ENCODE data around the gene NCAPG2. TPM values are rescaled to one million over a fixed set of nuclear protein-coding genes. Genes with fewer than 3 reads are reported as not detected.

Gene NCAPG2
- total and polyA plus RNA-seq, 2 of the 13 experiments (the other 11 are each of a cell fraction or from before 2014, with no cell fraction given): 15.1 to 30.7 TPM

DNA sequence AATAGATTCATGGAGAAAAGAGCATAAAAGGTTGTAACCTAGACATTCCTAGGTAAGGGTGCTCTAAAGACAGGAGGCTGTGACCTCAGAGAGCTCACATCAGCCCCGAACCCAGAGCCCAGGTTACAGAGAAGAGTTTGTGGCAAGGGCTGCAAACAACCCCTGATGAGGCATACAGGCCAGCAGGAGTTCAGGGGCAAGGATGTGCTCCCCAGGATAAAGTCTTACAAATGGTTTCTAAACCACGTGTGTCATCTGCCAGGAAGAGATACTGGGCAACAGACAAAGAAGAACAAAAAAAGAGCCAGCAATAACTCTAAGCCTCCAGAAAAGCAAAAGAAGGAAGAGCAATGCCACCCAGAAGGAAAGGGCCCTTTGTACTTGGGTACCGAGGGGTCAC, 27.7 kb downstream of the NCAPG2 start (continued):
- no peak for TF ChIP-seq SIX4 (CRISPR knock-in tag; IDR thresholded peaks at IDR 0.05)

DNA sequence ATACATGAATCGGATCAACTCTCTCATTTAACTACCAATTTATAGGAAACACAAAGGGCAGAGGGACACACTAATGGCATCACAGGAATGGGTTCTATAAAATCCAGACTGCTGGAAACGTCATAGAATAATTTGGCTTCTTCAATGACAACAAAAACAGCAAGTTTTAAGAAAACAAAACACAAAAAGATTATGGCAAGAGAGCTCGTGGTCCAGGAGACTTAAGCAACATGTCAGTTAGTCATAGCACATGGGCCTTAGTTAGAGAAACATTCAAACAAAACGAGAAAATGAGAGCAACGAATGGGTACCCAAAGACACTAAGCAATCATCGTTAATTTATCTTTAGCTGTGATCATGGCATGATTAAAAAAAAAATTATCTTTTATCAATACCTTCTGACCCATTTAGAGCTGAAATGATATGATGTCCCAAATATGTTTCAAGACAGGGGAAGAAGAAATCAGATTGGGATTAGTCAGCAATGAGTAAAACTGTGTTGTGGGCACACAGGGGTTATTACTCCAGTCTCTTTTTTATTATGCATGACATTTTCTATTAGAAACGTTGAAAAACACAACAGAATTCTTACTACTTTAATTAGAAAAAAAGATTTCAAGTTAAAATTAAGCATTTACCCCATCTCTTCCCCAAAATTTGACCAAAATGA, 28.3 kb downstream of the NCAPG2 start:
- no peak for ATAC-seq
- POLR2A ChIA-PET: no interaction called here
- intact Hi-C loops (cut with micrococcal nuclease; ENCODE audit: unreplicated experiment): no loop called here
- H3K27ac ChIP-seq (ENCODE audit: extremely low read length, insufficient read depth, low read length): no peak overlapping the region
- H2AFZ ChIP-seq (ENCODE audit: low read length): no peak overlapping the region
- in situ Hi-C loops (cut with HindIII; ENCODE audit: extremely low pct_ligation_motif_present, low pct_unique_long_range_greater_than_20kb): no loop called here
- H3K4me2 ChIP-seq (ENCODE audit: low read depth, low read length): no peak overlapping the region
- CTCF ChIA-PET (ENCODE audit: low intra/inter-chr PET ratio, low total read pairs): no interaction called here
- H3K27me3 ChIP-seq (ENCODE audit: control insufficient read depth in 1 of 2, insufficient read depth in 2 of 2, low read length in 2 of 2): no peaks in the 10 kb centered on the region
- H4K20me1 ChIP-seq (ENCODE audit: insufficient read depth, low read length): no peaks in the 10 kb centered on the region
- no peak overlapping the region for H3K9ac ChIP-seq (ENCODE audit: insufficient read depth, low read depth, low read length)
- DNase-seq (ENCODE audit: low spot score): no peak
- no peaks in the 10 kb centered on the region for H3K9me3 ChIP-seq (ENCODE audit: low read length)
- no peak overlapping the region for H3K4me3 ChIP-seq (replicated peaks in 1 of 3; ENCODE audit: insufficient read depth in 1 of 3, low read depth in 2 of 3, low read length in 3 of 3)
- H3K36me3 ChIP-seq (replicated peaks in 1 of 2; ENCODE audit: control insufficient read depth in 1 of 2, insufficient read depth in 2 of 2, low read length in 2 of 2): peaks cover 17 to 70% of the 10 kb centered on the region in 2 experiments
- no peak for TF ChIP-seq SIX4 (CRISPR knock-in tag; IDR thresholded peaks at IDR 0.05)
- no peak for TF ChIP-seq YEATS2 (CRISPR knock-in tag; IDR thresholded peaks at IDR 0.05; ENCODE audit: borderline replicate concordance)
- no peak for TF ChIP-seq XRCC5 (optimal IDR thresholded peaks at IDR 0.05; ENCODE audit: low read length)
- no peak for TF ChIP-seq YEATS4 (CRISPR knock-in tag; IDR thresholded peaks at IDR 0.05; ENCODE audit: borderline replicate concordance)
- no peak for TF ChIP-seq GZF1 (CRISPR knock-in tag; IDR thresholded peaks at IDR 0.05)
- TF ChIP-seq TEAD2 (CRISPR knock-in tag; IDR thresholded peaks at IDR 0.05): no peak
- TF ChIP-seq FOSL1 (CRISPR knock-in tag; IDR thresholded peaks at IDR 0.05; ENCODE audit: borderline replicate concordance): no peak
- TF ChIP-seq ATF1 (CRISPR knock-in tag; IDR thresholded peaks at IDR 0.05): no peak
- no peak for TF ChIP-seq ZNF605 (CRISPR knock-in tag; IDR thresholded peaks at IDR 0.05)
- no peak for TF ChIP-seq KAT2B (IDR thresholded peaks at IDR 0.05; ENCODE audit: borderline replicate concordance, low read depth, low read length)
- TF ChIP-seq MTA1 (CRISPR knock-in tag; IDR thresholded peaks at IDR 0.05; ENCODE audit: borderline replicate concordance): no peak
- TF ChIP-seq NFKBIZ (CRISPR knock-in tag; IDR thresholded peaks at IDR 0.05): no peak
- no peak for TF ChIP-seq FIP1L1 (IDR thresholded peaks at IDR 0.05; ENCODE audit: borderline replicate concordance, insufficient read depth, low read depth, low read length)
- no peak for TF ChIP-seq NRL (CRISPR knock-in tag; IDR thresholded peaks at IDR 0.05; ENCODE audit: borderline replicate concordance)
- TF ChIP-seq EEA1 (CRISPR knock-in tag; IDR thresholded peaks at IDR 0.05; ENCODE audit: borderline replicate concordance): no peak
- no peaks in the 10 kb centered on the region for H3K4me1 ChIP-seq (ENCODE audit: insufficient read depth, low read length)
- WGBS (ENCODE audit: low lambda C conversion rate): 95% methylated on average over 7 of the region's 7 CpGs
- no TSS peak for BruUV-seq (replicated peaks)
- H3K79me2 ChIP-seq (ENCODE audit: insufficient read depth, low read length): no peaks in the 10 kb centered on the region
- FAIRE-seq: no peak

All from HepG2 (cell line).